HG02973 (cell line): ENCODE results near the gene SELL.
"Not testable (repeated sequence)": the region's sequence is repeated elsewhere in the genome, so short reads cannot be mapped to it uniquely, and the experiment has no call there.

Experiments used
- ATAC-seq: cut with Tn5 transposase; IDR thresholded peaks from one replicate; pipeline ENCODE4 v1.9.1; 2021; ENCODE audit warnings: moderate library complexity; ENCODE audit not compliant: unreplicated experiment

Gene SELL

GRCh38 chr1:169707912-169708604 is 3.4 kb downstream of the SELL start:
- no peak for ATAC-seq

GRCh38 chr1:169704797-169705196 is 6.6 kb downstream of the SELL start:
- no peak for ATAC-seq

DNA sequence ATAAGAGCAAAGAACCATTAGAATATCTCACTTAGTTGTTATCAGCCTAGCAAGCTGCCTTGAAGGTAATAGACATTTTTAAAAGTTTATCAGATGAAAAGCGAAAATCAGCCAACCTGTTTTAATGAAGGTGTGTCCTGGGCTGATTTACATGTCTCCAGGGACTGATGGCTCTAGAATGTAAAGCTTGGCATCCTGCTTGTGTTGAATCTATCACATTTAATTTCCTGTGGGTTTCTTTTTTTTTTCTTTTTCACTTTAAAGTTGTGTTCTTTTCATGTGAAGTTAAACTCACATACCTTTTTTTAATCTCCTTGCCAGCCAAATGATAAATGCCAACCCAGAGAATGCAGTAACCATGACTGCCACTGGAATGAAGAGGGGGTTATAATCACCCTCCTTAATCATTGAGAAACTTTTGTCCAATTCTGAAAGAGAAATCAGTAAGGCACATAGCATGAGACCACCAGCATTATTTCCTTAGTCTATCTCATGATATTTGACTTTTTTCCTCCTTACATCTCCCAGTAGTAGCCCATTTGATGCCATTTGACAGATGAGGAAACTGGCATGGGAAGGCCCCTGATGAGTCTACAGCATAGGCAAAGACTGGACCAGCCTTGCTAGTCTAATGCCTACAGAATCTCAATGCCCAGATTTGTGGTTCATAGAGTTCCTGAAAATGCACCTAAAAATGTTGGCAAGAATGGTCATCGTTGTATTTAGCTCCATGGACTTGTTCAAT is 10.0 kb downstream of the SELL start:
- ATAC-seq: no peak

DNA sequence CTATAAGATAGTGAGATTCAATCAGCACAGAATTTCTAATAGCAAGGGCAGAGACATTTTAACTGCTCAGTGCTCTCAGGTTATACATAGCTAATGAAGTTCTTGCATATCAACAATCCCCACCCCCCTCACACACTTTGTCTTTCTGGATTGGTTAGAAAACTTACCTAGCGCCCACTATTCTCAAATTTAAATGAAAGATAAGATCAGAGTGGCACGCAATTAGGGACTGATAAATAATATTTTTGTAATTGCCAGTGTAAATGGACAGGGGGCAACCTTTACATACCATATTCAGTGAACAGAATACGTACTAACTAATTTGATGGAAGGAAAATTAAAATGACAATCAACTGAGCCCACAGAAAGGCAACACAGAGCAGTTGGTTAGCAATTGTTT is 11.7 kb downstream of the SELL start:
- no peak for ATAC-seq

- no peak for ATAC-seq
Measured at GRCh38 chr1:169698976-169699375, 12.4 kb downstream of the SELL start.

DNA sequence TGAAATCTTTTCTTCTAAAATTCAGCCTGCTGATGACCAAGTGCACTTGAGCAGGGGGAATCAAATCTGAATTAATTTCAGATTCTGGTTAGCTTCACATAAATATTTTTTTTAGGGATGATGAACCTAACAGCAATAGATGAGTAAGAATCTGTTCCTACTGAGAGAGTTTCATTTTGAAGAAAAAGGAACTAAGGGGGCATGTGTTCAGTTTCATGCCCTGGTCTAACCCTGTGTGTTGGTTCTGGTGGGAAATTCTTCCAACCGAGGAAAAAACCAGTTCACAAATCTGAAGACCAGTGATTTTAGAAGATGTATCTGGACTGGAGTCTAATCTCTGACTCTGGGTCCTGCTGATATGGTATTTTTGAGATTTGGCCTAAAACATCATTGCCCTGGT is 13.7 kb downstream of the SELL start:
- peak; percentile 38 for ATAC-seq

DNA sequence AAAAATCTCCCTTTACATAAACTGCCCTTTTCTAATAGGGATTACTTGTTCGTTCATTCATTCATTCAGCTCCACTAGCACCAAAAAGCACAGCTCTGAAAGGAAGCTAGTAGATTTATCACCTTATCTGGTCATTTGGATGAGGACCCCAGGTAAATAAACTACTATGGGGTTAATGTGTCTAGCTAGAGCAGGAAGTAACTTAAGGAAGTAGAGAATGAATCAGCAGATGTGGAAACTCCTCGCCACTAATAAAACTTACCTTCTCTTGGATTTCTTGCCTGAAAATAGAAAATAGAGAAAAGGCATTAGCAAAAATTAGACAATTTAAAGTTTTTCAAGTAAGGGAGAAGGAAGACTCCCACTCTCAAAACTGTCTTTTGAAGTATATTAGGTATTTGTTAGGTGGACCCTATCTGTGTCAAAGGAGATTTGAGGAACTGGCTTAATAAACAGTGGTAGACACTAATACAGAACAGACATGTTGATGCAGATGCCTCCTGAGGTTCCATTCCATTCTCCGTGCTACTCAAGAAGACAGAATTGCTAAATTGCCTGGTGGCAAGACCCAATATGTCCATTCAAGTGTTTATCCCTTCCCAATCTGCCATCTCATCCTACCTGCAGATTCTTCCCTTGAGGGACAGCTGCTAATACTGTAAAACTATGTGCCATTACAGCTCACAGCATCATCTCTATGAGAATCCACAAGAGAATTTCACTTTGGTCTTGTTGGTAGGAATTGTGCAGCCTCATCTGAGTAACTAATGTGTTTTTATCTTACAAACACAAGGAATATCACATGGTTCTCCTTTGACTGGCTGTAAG is 14.9 kb downstream of the SELL start:
- ATAC-seq: no peak

DNA sequence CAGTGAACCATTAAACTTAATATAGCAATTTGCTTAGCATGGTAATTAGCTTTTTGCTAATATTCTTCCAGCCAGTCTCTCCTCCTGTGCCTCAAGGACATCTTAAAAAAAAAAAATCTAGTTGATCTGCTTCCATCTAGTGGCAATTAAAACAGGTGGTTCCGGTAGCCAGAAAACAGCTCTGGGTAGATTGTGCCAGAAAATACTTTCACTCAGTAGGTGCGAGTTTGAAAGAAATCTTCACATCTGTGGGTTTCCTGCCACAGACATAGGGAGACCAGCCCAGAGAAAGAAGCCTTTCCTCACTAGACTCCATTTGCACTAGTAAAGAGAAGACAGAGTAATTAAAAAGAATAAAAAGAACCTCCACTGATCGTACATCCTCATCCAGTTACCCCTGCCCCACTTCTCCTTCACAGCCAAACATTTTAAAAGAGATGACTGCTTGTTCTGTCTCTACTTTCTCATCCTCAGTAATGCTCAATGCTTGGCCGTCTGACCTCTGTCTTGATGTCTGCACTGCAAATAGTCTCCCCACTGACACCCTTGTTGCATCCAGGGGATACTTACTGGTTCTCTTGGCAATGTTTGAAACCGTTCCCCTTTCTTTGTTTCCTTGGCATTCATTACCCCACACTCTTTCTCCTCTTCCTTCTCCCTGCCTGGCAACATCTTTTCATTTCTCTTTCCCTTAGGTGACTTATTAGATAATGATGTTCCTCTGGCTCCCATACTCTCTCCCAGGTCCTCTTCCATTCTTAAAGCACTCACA is 16.9 kb downstream of the SELL start:
- peak; percentile 37 for ATAC-seq

DNA sequence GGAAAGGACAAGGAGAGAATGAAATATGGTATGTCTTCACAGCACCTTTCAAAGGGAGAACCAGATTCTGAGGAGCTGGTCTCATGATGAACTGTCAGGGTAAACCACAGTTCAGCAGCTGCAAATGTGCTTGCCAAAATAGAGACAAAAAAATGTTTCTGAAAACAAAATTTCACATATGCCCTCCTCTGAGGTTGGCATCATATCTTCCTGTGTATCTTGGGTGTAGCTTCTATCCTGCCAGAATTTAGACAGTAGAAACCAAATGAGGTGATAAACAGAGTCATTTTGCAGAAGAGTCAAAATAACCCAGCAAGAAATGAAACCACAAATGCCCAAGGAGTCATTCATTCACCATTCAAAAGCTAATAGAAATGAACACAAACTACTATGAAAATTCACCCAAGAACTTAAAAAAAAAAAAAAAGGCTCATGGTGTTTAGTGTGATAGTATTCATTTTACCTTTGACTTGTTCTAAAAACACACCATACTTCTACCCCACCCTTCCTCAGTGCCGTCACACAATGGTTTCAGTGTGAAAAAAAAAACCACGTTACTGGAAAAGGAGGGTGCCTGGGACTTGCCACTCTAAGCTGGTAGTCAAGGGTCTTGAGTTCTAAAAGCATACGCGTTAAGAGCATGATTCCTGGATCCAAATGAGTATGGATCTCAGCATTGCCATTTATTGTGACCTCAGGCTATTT is 18.5 kb downstream of the SELL start:
- no peak for ATAC-seq

DNA sequence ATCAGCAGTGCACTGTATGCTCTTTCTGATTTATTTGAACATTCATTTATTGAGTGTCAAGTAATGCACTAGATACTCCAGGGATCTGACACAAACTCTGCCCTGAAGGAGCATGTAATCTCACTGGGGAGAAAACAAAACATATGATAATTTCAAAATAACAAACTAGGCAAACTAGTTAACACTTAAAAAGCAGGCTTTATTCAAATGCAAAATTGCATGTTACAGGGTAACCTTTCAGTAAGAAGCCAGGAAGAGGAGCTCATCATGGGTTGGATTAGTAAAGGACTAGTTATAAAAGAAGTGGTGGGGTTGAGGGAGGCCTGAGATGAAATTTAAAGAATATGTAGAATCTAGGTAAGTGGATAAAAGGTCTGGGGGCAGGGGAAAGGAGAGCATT is 20.9 kb downstream of the SELL start:
- ATAC-seq: no peak

- ATAC-seq: no peak
Measured at GRCh38 chr1:169689395-169689794, 22.0 kb downstream of the SELL start.

DNA sequence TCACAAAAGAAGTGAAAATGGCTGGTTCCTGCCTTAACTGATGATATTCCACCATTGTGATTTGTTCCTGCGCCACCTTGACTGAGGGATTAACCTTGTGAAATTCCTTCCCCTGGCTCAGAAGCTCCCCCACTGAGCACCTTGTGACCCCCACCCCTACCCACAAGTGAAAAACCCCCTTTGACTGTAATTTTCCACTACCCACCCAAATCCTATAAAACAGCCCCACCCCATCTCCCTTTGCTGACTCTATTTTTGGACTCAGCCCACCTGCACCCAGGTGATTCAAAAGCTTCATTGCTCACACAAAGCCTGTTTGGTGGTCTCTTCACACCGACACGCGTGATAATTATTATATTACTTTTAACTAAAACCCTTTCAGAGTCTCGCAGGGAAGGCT is 23.0 kb downstream of the SELL start:
- ATAC-seq: not testable (repeated sequence)

DNA sequence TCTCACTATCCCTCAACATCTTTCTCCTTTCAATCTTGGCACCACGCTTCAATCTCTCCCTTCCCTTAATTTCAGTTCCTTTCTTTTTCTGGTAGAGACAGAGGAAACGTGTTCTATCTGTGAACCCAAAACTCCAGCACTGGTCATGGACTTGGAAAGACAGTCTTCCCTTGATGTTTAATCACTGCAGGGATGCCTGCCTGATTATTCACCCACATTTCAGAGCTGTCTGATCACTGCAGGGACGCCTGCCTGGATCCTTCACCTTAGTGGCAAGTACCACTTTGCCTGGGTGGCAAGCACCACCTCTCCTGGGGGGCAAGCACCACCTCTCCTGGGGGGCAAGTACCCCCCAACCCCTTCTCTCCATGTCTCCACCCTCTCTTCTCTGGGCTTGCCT is 27.8 kb downstream of the SELL start:
- ATAC-seq: no peak

DNA sequence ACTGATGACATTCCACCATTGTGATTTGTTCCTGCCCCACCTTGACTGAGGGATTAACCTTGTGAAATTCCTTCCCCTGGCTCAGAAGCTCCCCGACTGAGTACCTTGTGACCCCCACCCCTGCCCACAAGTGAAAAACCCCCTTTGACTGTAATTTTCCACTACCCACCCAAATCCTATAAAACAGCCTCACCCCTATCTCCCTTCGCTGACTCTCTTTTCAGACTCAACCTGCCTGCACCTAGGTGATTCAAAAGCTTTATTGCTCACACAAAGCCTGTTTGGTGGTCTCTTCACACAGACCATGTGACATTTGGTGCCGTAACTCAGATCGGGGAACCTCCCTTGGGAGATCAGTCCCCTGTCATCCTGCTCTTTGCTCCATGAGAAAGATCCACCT is 28.3 kb downstream of the SELL start:
- ATAC-seq: not testable (repeated sequence)

- no peak for ATAC-seq
Measured at GRCh38 chr1:169682071-169682470, 29.3 kb downstream of the SELL start.

GRCh38 chr1:169681140-169681539 is 30.3 kb downstream of the SELL start:
- peak; percentile 40 for ATAC-seq

- ATAC-seq: peak; percentile 45
Measured at GRCh38 chr1:169680377-169681019, 30.9 kb downstream of the SELL start.

- ATAC-seq: no peak
Measured at GRCh38 chr1:169679692-169680091, 31.7 kb downstream of the SELL start.

GRCh38 chr1:169676001-169676400 is 35.4 kb downstream of the SELL start:
- ATAC-seq: no peak

GRCh38 chr1:169670836-169671235 is 40.6 kb downstream of the SELL start:
- ATAC-seq: no peak
